Measurements from ENCODE around the gene ADGRE3. TPM values are rescaled to one million over a fixed set of nuclear protein-coding genes. Genes with fewer than 3 reads are reported as not detected.

ADGRE3 gene, protein sequence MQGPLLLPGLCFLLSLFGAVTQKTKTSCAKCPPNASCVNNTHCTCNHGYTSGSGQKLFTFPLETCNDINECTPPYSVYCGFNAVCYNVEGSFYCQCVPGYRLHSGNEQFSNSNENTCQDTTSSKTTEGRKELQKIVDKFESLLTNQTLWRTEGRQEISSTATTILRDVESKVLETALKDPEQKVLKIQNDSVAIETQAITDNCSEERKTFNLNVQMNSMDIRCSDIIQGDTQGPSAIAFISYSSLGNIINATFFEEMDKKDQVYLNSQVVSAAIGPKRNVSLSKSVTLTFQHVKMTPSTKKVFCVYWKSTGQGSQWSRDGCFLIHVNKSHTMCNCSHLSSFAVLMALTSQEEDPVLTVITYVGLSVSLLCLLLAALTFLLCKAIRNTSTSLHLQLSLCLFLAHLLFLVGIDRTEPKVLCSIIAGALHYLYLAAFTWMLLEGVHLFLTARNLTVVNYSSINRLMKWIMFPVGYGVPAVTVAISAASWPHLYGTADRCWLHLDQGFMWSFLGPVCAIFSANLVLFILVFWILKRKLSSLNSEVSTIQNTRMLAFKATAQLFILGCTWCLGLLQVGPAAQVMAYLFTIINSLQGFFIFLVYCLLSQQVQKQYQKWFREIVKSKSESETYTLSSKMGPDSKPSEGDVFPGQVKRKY
- not detected in 2 replicates for total RNA-seq

DNA sequence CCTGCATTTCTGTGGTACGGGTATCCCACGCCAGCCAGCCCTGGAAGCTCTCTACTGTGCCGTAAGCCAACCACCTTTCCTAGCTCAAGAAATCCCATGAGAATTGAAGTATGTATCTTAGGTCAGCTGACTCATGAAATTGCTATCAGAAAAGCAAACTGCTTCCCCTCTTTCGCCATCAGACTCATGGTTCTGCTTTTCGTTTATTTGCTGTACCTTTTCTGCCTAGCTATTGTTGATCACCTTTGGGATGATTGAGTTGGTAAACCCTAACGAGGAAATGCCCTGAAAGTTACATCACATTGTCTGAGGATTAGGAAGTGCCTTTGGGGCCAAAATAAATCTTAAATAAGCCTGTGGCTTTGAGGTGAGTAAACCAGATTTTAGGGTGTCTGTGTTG, at the start of gene ADGRE3:
Gene ADGRE3, minus strand, starts transcription at position 81 of the 400 bp plus-strand sequence. Its CDS starts 74 bp downstream, at position 7.

DNA sequence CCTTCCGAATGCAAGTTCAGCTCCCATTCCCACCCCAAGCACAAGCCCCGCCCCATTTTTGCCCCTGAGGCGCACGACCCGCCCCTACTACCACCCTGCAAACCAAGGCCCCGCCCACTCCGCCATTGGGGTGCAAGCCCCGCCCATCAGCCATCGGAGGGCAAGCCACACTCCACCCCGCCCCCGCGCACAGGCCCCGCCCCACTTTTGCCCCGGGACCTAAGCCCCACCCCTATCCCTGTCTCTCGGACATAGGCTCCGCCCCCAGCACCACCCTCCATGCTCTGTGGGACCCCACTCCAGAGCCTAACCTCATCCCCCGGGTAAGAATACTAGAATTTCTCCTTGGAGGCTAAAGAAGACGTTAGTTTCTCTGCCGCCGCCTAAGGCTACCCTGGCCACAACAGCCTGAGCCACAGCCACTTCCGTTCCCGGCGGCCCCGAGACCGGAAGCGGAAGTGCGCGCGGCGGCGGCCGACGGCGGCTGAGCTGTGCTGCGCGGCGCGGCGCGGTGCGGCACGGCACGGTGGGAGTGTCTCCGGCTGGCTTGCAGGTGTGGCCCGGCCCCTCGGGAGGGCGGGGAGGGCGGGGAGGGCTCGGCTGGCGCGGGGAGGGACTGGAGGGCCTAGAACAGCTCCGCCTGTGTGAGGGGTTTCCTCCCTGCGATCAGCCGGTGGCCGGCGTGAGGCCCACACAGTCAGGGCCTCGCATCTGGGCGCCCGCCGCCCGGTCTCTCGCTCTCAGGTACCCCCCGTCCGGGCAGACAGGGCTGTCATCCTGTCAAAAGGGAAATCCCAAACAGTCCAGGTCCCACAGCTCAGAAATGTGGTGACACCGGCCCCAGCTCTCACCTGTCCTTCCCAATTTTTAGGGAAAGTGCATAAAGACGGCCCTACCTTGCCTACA, 15.2 kb upstream of the ADGRE3 start, which contains the start of gene ZNF333:
Gene ZNF333, plus strand, starts transcription at position 451 of the 906 bp plus-strand sequence. CDS start 3,444 bp downstream, outside the sequence.

DNA sequence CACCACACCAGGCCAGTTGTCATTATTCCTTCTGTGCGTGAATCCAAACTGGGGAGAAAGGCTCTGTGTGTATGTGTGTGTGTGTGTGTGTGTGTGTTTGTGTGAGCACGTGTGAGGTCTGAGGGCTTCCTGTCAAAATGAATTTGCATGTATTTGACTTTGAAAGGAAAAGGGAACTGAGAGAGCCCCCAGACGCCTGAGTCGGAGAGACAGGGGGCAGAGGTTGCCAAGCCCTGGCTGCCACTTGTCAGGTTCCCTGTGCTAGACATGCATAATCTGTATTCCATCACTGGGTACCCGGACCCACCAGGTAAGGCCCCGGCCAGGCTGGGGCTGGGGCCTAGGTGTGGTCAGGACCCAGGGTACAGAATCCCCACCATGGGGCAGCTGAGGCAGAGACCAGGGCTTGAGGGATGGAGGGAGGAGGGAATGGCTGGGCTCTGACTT, 91.7 kb downstream of the ADGRE3 start, which contains the start of gene CLEC17A:
Gene CLEC17A, plus strand, starts transcription at position 191 of the 447 bp plus-strand sequence. Its CDS starts 77 bp downstream, at position 268.

DNA sequence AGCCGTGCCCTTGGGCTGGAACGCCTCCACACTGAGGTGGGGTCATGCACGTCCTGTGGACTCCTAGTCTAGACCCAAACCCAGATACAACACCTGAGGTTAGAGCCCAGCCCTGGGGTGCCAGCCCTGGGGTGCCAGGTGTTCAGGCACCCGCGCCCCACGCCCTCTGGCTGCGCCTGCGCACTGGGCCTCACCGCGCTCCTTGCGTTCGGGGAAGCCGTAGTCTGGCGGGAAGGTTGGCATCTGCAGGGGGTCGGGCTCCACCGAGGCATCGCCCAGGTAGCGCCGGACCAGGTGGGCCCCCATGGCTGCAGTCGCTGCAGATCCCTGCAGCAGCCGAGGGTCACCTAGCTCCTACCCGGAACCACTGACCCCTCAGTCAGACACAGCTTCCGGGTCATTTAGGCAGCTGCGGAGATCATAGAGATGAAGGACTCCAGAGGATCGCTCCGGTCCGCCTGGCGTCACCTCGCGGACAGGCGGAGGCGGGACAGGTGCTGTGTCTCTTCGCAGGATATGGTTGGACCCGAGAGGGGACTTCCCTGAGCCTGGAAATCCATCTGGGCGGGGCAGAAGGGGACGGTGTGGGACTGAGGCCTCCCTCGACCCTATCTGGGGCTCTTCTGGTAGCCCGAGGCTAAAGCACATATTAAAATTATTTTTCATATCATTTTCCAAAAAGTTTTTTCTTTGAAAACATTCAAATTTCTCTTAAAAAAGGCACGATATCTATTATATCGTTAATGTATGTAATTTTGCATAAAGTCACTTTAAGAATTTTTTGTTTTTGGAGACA, 102.8 kb downstream of the ADGRE3 start, which contains the start of gene NDUFB7:
Gene NDUFB7, minus strand, starts transcription at position 372 of the 796 bp plus-strand sequence. Its CDS starts 66 bp downstream, at position 306.

Other genes with a start within 250 kb of the ADGRE3 start
- gene PKN1, start 241.5 kb downstream of the ADGRE3 start, total RNA-seq, result 119 and 243 TPM in 2 replicates
- 4.4 and 7.9 TPM in 2 replicates for gene PTGER1, start 199.5 kb downstream of the ADGRE3 start, total RNA-seq
- gene GIPC1, start 178.7 kb downstream of the ADGRE3 start, total RNA-seq, result 79.0 and 100 TPM in 2 replicates
- 50.8 and 66.4 TPM in 2 replicates for gene DNAJB1, start 156.4 kb downstream of the ADGRE3 start, total RNA-seq
- 26.3 and 28.5 TPM in 2 replicates for gene TECR, start 145.2 kb downstream of the ADGRE3 start, total RNA-seq
- gene NDUFB7, start 102.8 kb downstream of the ADGRE3 start, total RNA-seq, result 108 and 130 TPM in 2 replicates
- gene CLEC17A, start 91.8 kb downstream of the ADGRE3 start, total RNA-seq, result 0.13 and 0.23 TPM in 2 replicates
- gene ZNF333, start 15.2 kb upstream of the ADGRE3 start, total RNA-seq, result 22.5 and 27.1 TPM in 2 replicates
- 0.13 and 0.30 TPM in 2 replicates for gene ADGRE2, start 103.7 kb upstream of the ADGRE3 start, total RNA-seq
- not detected in 2 replicates for gene OR7A5, start 160.3 kb upstream of the ADGRE3 start, total RNA-seq
- gene OR7C1, start 160.3 kb upstream of the ADGRE3 start, total RNA-seq, result not detected in 2 replicates
- not detected in 2 replicates for gene OR7A10, start 174.1 kb upstream of the ADGRE3 start, total RNA-seq
- gene OR7A17, start 211.3 kb upstream of the ADGRE3 start, total RNA-seq, result not detected in 2 replicates

Data from smooth muscle cell of the pulmonary artery (primary cell).